Keratinocyte (primary cell): ENCODE results near the gene LSM12. TPM values are rescaled to one million over a fixed set of nuclear protein-coding genes. Genes with fewer than 3 reads are reported as not detected.

Experiments used
- DNase-seq: peaks from one replicate; pipeline ENCODE4 v3.0.0-alpha.2; 2011; ENCODE audit warnings: low read depth, missing footprints, low spot score
- FAIRE-seq: peaks from 2 replicates; lab custom pipeline; 2011; peaks lifted over from hg19 to GRCh38; lab: Jason Lieb, UNC
- H2AFZ ChIP-seq: 2 replicates; pipeline ENCODE4 v1.6.0; 2012; ENCODE audit warnings: low read length, control low read depth, inconsistent platforms; ENCODE audit not compliant: control insufficient read depth
- H3K27ac ChIP-seq: 2 replicates; pipeline ENCODE4 v1.5.1; 2011; ENCODE audit warnings: low read length; ENCODE audit not compliant: control insufficient read depth, insufficient read depth
- H3K27me3 ChIP-seq: 3 replicates; pipeline ENCODE4 v1.6.0; 2011; ENCODE audit warnings: low read length; ENCODE audit not compliant: control insufficient read depth, insufficient read depth; ENCODE audit errors: extremely low read depth
- H3K36me3 ChIP-seq, 2 experiments: 2 replicates in 1 of 2; 3 replicates in 1 of 2; pipeline ENCODE4 v1.5.1; 2011; ENCODE audit warnings: low read length in 2 of 2, mild to moderate bottlenecking in 1 of 2; ENCODE audit not compliant: control insufficient read depth in 2 of 2, insufficient read depth in 2 of 2; ENCODE audit errors: extremely low read depth in 1 of 2
- H3K4me1 ChIP-seq: 3 replicates; pipeline ENCODE4 v1.5.1; 2011; ENCODE audit warnings: low read length; ENCODE audit not compliant: control insufficient read depth, insufficient read depth; ENCODE audit errors: extremely low read depth
- H3K4me2 ChIP-seq: 3 replicates; pipeline ENCODE4 v1.6.0; 2011; ENCODE audit warnings: low read depth, low read length; ENCODE audit not compliant: control insufficient read depth, insufficient read depth; ENCODE audit errors: extremely low read depth
- H3K4me3 ChIP-seq, 3 experiments: fragments of 200-600 bp in 1 of 3; sonication (generic) in 1 of 3; 2 replicates in 2 of 3; 3 replicates in 1 of 3; pipeline ENCODE4 v1.5.1; 2011 to 2016; ENCODE audit warnings: low read length in 3 of 3, mild to moderate bottlenecking in 3 of 3, control low read depth in 2 of 3, inconsistent platforms in 1 of 3, low read depth in 1 of 3, mixed read lengths in 1 of 3, mixed run types in 1 of 3, moderate library complexity in 1 of 3; ENCODE audit not compliant: control insufficient read depth in 2 of 3, insufficient read depth in 2 of 3; ENCODE audit errors: extremely low read depth in 1 of 3
- H3K79me2 ChIP-seq: 2 replicates; pipeline ENCODE4 v1.6.0; 2012; ENCODE audit warnings: low read length; ENCODE audit not compliant: control insufficient read depth, insufficient read depth
- H3K9ac ChIP-seq: 3 replicates; pipeline ENCODE4 v1.6.0; 2011; ENCODE audit warnings: low read length; ENCODE audit not compliant: control insufficient read depth, insufficient read depth; ENCODE audit errors: extremely low read depth
- H3K9me1 ChIP-seq: 3 replicates; pipeline ENCODE4 v1.6.0; 2011; ENCODE audit warnings: low read length; ENCODE audit not compliant: control insufficient read depth, insufficient read depth; ENCODE audit errors: extremely low read depth
- H3K9me3 ChIP-seq: 2 replicates; pipeline ENCODE4 v1.5.1; 2012; ENCODE audit warnings: low read depth, low read length; ENCODE audit not compliant: control insufficient read depth
- H4K20me1 ChIP-seq: 3 replicates; pipeline ENCODE4 v1.6.0; 2011; ENCODE audit warnings: low read length; ENCODE audit not compliant: control insufficient read depth, insufficient read depth; ENCODE audit errors: extremely low read depth
- EZH2 ChIP-seq: IDR thresholded peaks from one replicate; pipeline ENCODE4 v1.6.1; 2012; ENCODE audit warnings: inconsistent platforms, mild to moderate bottlenecking, low read length, moderate library complexity
- dilution Hi-C: fragments of 300-500 bp; cut with MboI; formaldehyde crosslinking; loops from one replicate; pipeline ENCODE4 v1.7.0; 2020; ENCODE audit warnings: low sequenced_read_pairs; ENCODE audit not compliant: extremely low pct_ligation_motif_present
- polyA plus RNA-seq, 5 experiments: library from polyadenylated mRNA; depleted of rRNA in 3 of 5; stranded (reverse) in 3 of 5; stranded (forward) in 1 of 5; unstranded in 1 of 5; fragments of >200 nt; gene quantifications; 1 replicate in 1 of 5; 2 replicates in 3 of 5; 3 replicates in 1 of 5; pipeline versions ENCODE4 v1.2.1 to v1.2.3, GENCODE V29; 2011 to 2012; ENCODE audit warnings: missing spikeins in 2 of 5, low read depth in 1 of 5, low replicate concordance in 1 of 5
- TF ChIP-seq, protein P1 (sequence below), 3 experiments: IDR thresholded peaks in 1 of 3; conservative IDR thresholded peaks in 1 of 3; optimal IDR thresholded peaks in 1 of 3; 2 replicates in 2 of 3; 3 replicates in 1 of 3; pipeline versions ENCODE3 to v1.5.1; 2011; ENCODE audit warnings: low read length in 3 of 3, mild to moderate bottlenecking in 3 of 3, moderate library complexity in 2 of 3, control low read depth in 1 of 3, inconsistent platforms in 1 of 3; ENCODE audit not compliant: insufficient read depth in 2 of 3; ENCODE audit errors: extremely low read depth in 1 of 3

Gene LSM12
- polyA plus RNA-seq, 1 donor (not counting 4 experiments of a cell fraction or from before 2014, with no cell fraction given): 49.5 TPM

DNA sequence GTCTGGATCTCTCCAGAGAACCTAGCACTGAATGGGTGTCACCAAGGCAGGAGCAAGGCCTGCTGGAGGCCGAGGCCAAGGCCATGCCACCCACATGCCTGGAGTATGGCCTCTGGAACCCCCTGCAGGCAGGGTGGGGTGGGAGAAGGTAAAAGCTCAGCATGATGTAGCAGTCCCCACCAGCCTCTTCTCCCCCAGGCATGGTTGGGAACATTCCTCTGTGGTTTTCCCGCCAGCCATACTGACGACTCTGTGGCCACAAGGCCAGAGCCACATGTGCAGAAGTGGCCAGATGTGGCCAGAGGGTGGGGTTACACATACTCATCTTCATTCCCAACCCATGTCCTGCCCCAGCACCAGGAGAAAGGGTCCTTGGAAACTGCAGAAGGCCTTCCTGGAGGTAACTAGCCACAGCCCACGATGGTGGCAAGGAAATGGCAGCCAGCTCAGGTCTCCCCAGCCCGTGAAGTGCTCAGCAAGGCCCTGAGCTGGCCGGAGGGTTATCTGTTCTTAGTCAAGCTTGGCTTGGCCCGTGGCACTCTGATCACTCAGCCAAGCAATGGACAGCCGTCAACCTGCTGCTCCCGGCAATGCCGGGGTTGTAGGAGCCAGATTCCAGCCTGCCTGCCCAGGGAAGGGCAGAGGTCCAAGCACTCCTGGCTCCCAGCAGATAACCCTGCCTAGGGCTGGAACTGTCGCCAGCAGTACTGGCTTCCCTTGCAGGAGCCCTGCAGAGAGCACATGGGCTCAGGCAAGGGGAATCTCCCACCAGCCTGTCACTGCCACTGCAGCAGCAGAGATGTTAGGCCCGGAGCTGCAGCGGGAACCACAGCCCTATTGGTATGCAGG lies 30.9 kb upstream of the LSM12 start:
- Histone ChIP-seq H2AFZ (no peak overlapping the region), H3K27ac (no peak overlapping the region), H3K9me3 (no peaks in the 10 kb centered on the region), H3K4me1 (peaks cover 18% of the 10 kb centered on the region), H3K27me3 (no peaks in the 10 kb centered on the region), H3K79me2 (no peaks in the 10 kb centered on the region), H3K4me3 (no peak overlapping the region), H3K4me2 (no peak overlapping the region), H3K9ac (no peak overlapping the region), H3K9me1 (no peaks in the 10 kb centered on the region), H4K20me1 (no peaks in the 10 kb centered on the region), H3K36me3 (no peaks in the 10 kb centered on the region)
- FAIRE-seq: no peak
- dilution Hi-C loops: no loop called here
- DNase-seq: peak; percentile 41
- TF ChIP-seq, protein P1, sequence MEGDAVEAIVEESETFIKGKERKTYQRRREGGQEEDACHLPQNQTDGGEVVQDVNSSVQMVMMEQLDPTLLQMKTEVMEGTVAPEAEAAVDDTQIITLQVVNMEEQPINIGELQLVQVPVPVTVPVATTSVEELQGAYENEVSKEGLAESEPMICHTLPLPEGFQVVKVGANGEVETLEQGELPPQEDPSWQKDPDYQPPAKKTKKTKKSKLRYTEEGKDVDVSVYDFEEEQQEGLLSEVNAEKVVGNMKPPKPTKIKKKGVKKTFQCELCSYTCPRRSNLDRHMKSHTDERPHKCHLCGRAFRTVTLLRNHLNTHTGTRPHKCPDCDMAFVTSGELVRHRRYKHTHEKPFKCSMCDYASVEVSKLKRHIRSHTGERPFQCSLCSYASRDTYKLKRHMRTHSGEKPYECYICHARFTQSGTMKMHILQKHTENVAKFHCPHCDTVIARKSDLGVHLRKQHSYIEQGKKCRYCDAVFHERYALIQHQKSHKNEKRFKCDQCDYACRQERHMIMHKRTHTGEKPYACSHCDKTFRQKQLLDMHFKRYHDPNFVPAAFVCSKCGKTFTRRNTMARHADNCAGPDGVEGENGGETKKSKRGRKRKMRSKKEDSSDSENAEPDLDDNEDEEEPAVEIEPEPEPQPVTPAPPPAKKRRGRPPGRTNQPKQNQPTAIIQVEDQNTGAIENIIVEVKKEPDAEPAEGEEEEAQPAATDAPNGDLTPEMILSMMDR (optimal IDR thresholded peaks at IDR 0.05 in 1 of 3, IDR thresholded peaks at IDR 0.05 in 1 of 3, conservative IDR thresholded peaks at IDR 0.05 in 1 of 3; ENCODE audit: extremely low read depth in 1 of 3, insufficient read depth in 2 of 3, low read length in 3 of 3): no peak
- TF ChIP-seq EZH2: no peak

DNA sequence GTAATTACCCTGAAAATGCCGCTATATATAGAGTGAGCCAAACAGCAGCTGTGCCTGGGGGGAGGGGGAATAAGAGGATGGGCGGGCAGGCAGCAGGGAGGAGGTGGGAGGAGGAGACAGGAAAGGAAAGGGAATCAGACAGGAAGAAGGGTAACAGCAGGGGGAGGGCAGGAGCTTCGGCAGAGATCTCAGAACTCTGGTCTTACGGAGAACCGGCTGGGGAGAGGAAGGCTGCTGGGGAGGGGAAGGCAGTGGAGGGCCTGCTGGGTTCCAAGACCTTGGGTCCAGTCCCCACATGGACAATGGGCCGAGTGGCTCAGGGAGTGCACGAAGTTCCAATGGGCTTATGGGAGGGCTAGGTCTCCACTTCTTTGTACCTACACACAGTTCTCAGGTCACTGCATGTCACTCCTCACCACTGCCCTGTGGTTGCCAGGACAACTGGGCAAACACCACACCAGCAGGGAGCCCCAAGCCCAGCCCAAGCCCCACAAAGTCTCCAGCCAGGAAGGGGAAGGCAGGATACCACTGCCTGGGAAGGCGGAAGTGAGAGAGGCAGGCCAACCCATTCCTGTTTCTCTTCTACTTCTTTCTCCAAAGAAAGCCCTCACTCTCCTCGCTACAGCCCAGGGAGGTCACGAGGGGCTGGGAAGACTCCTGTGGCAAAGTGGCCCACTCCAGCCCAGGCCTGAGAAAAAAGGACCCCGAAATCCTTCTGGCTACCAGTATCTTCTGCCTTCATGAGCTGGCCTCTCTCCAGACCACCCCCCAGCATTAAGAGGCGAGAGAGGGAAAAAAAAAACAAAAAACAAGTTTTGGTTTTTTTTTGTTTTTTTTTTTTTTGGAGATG lies 29.4 kb upstream of the LSM12 start:
- H3K36me3 ChIP-seq: peaks cover 0 to 2% of the 10 kb centered on the region in 2 experiments
- H3K9ac ChIP-seq: peak overlapping the region; percentile 74
- H4K20me1 ChIP-seq: no peaks in the 10 kb centered on the region
- H3K4me2 ChIP-seq: peak overlapping the region; percentile 88
- H2AFZ ChIP-seq: peak overlapping the region; percentile 95
- H3K9me3 ChIP-seq: no peaks in the 10 kb centered on the region
- dilution Hi-C loops: no loop called here
- H3K9me1 ChIP-seq: no peaks in the 10 kb centered on the region
- peaks cover 18% of the 10 kb centered on the region for H3K4me1 ChIP-seq
- H3K27ac ChIP-seq: peak overlapping the region; percentile 86
- FAIRE-seq (peak; percentile 56), DNase-seq (peak; percentile 50)
- TF ChIP-seq, protein P1 (optimal IDR thresholded peaks at IDR 0.05 in 1 of 3, IDR thresholded peaks at IDR 0.05 in 1 of 3, conservative IDR thresholded peaks at IDR 0.05 in 1 of 3; ENCODE audit: extremely low read depth in 1 of 3, insufficient read depth in 2 of 3, low read length in 3 of 3): peak in 1 of 3 experiments; percentile 2
- no peak for TF ChIP-seq EZH2
- H3K79me2 ChIP-seq: no peaks in the 10 kb centered on the region
- peak overlapping the region in 2 of 3 experiments; percentile 43 to 52 for H3K4me3 ChIP-seq
- H3K27me3 ChIP-seq: no peaks in the 10 kb centered on the region
